Measurements from ENCODE around the gene TRIM52.

GRCh38 chr5:181243564-181244343, 17.2 kb downstream of the TRIM52 start, which contains the start of gene RACK1:
- TF ChIP-seq CTCF (IDR thresholded peaks at IDR 0.05; ENCODE audit: low read depth, low read length, poor library complexity, severe bottlenecking) (no peak), EZH2phosphoT487 (IDR thresholded peaks at IDR 0.05; ENCODE audit: borderline replicate concordance, low read length) (no peak)
